GM23248 (cell line): Measurements from ENCODE around the gene GLA. TPM values are rescaled to one million over a fixed set of nuclear protein-coding genes. Genes with fewer than 3 reads are reported as not detected.

Experiments used
- DNase-seq: peaks from one replicate; pipeline ENCODE4 v3.0.0-alpha.2; 2015
- H2AFZ ChIP-seq: fragments of 200-600 bp; sonication (generic); 2 replicates; pipeline ENCODE4 v1.6.1; 2016; ENCODE audit warnings: antibody characterized with exemption
- H3F3A ChIP-seq: fragments of 200-600 bp; sonication (generic); 2 replicates; pipeline ENCODE4 v1.6.1; 2016; ENCODE audit warnings: mild to moderate bottlenecking, antibody characterized with exemption, mixed run types; ENCODE audit not compliant: insufficient read depth
- H3K27ac ChIP-seq: fragments of 200-600 bp; sonication (generic); 2 replicates; pipeline ENCODE4 v1.5.1; 2016; ENCODE audit warnings: mild to moderate bottlenecking
- H3K27me3 ChIP-seq: fragments of 200-600 bp; sonication (generic); replicated peaks from 2 replicates; pipeline ENCODE4 v1.6.1; 2016; ENCODE audit warnings: mild to moderate bottlenecking; ENCODE audit not compliant: insufficient read depth
- H3K36me3 ChIP-seq: fragments of 200-600 bp; sonication (generic); 2 replicates; pipeline ENCODE4 v1.6.1; 2016; ENCODE audit warnings: low read depth, mild to moderate bottlenecking
- H3K4me1 ChIP-seq: fragments of 200-600 bp; sonication (generic); 2 replicates; pipeline ENCODE4 v1.6.1; 2016; ENCODE audit warnings: mild to moderate bottlenecking; ENCODE audit not compliant: insufficient read depth
- H3K4me2 ChIP-seq: fragments of 200-600 bp; sonication (generic); one replicate; pipeline ENCODE4 v1.6.1; 2016; ENCODE audit warnings: mild to moderate bottlenecking; ENCODE audit not compliant: unreplicated experiment
- H3K4me3 ChIP-seq: fragments of 200-600 bp; sonication (generic); 2 replicates; pipeline ENCODE4 v1.5.1; 2016; ENCODE audit warnings: mild to moderate bottlenecking
- H3K79me2 ChIP-seq: fragments of 200-600 bp; sonication (generic); 2 replicates; pipeline ENCODE4 v1.6.1; 2016; ENCODE audit warnings: mild to moderate bottlenecking; ENCODE audit not compliant: insufficient read depth
- H3K9ac ChIP-seq: fragments of 200-600 bp; sonication (generic); 2 replicates; pipeline ENCODE4 v1.6.1; 2016; ENCODE audit warnings: mild to moderate bottlenecking
- H3K9me2 ChIP-seq: fragments of 200-600 bp; sonication (generic); 2 replicates; pipeline ENCODE4 v1.6.1; 2016; ENCODE audit warnings: mixed run types, mild to moderate bottlenecking, moderate library complexity; ENCODE audit not compliant: insufficient read depth
- H3K9me3 ChIP-seq: fragments of 200-600 bp; sonication (generic); one replicate; pipeline ENCODE4 v1.6.1; 2017; ENCODE audit warnings: low read depth
- H4K20me1 ChIP-seq: fragments of 200-600 bp; sonication (generic); 2 replicates; pipeline ENCODE4 v1.6.0; 2016; ENCODE audit not compliant: insufficient read depth
- EZH2 ChIP-seq: fragments of 200-600 bp; sonication (generic); IDR thresholded peaks from 2 replicates; pipeline ENCODE4 v1.6.1; 2018; ENCODE audit warnings: antibody characterized with exemption, mild to moderate bottlenecking; ENCODE audit not compliant: insufficient read depth, poor library complexity, severe bottlenecking
- EZH2phosphoT487 ChIP-seq: fragments of 200-600 bp; sonication (generic); IDR thresholded peaks from 2 replicates; pipeline ENCODE4 v1.6.1; 2018; ENCODE audit warnings: antibody characterized with exemption, moderate library complexity, mild to moderate bottlenecking, low read depth; ENCODE audit not compliant: insufficient read depth
- WGBS, 2 experiments: methylation state at CpG; one replicate each; pipeline ENCODE4 v1.1.6; 2015 to 2017; ENCODE audit warnings: low lambda C conversion rate in 2 of 2, low coverage in 1 of 2; ENCODE audit errors: missing lambda C conversion rate in 2 of 2; 5-methylcytosine and 5-hydroxymethylcytosine counted together
- in situ Hi-C: fragments of 300-500 bp; cut with MboI; formaldehyde crosslinking; loops from 2 replicates; pipeline ENCODE4 v1.15.0; 2020
- polyA plus RNA-seq: library from polyadenylated mRNA; unstranded; fragments of >200 nt; fragmentation: Nextera tagmentation; extraction: Ambion mirVana; gene quantifications from 2 replicates; pipeline ENCODE4 v1.2.1, GENCODE V29; 2016
- total RNA-seq: library from RNA; depleted of rRNA; stranded (reverse); fragments of >200 nt; shearing (Covaris generic); gene quantifications from 2 replicates; pipeline ENCODE4 v1.2.3, GENCODE V29; 2014

GLA gene
- total and polyA plus RNA-seq, 2 experiments from 2014 or later: 20.4 to 36.6 TPM

- H2AFZ ChIP-seq: no peak overlapping the region
- TF ChIP-seq EZH2 (no peak), EZH2phosphoT487 (no peak)
- H3K9me3 ChIP-seq: no peaks in the 10 kb centered on the region
- H3F3A ChIP-seq: no peaks in the 10 kb centered on the region
- H3K27ac ChIP-seq: no peak overlapping the region
- no peaks in the 10 kb centered on the region for H3K27me3 ChIP-seq
- in situ Hi-C loops: no loop called here
- H3K9me2 ChIP-seq: no peaks in the 10 kb centered on the region
- DNase-seq: no peak
- H4K20me1 ChIP-seq: no peaks in the 10 kb centered on the region
- H3K79me2 ChIP-seq: no peaks in the 10 kb centered on the region
- H3K9ac ChIP-seq: no peak overlapping the region
- no peak overlapping the region for H3K4me3 ChIP-seq
- H3K36me3 ChIP-seq: no peaks in the 10 kb centered on the region
- no peaks in the 10 kb centered on the region for H3K4me1 ChIP-seq
- no peak overlapping the region for H3K4me2 ChIP-seq
Measured at GRCh38 chrX:101362757-101363156, 45.0 kb downstream of the GLA start.

DNA sequence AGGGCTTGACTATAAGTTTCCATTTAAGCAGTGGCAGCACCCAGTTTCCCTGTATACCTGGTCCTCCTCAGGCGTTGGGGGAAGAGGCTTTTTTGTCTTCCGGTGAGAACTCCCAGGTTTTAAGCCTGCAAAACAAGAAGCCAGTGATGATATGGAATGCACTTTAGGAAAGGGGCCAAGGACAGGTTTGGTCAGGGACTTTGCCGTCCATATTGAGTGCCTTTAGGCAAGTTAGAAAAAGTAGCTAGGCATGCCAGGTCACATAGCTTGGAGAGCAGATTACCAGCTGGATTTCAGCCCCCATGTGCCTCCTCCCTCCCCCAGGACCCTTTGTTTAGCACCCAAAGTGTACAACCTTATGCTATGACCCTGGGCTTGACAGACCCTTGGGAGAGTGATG is 45.6 kb downstream of the GLA start:
- no peaks in the 10 kb centered on the region for H3K9me2 ChIP-seq
- H3K4me1 ChIP-seq: no peaks in the 10 kb centered on the region
- DNase-seq: no peak
- no peaks in the 10 kb centered on the region for H4K20me1 ChIP-seq
- TF ChIP-seq EZH2phosphoT487 (no peak), EZH2 (no peak)
- H3K27ac ChIP-seq: no peak overlapping the region
- no peaks in the 10 kb centered on the region for H3K27me3 ChIP-seq
- H3K36me3 ChIP-seq: no peaks in the 10 kb centered on the region
- H3K4me2 ChIP-seq: no peak overlapping the region
- no peaks in the 10 kb centered on the region for H3K79me2 ChIP-seq
- H3F3A ChIP-seq: no peaks in the 10 kb centered on the region
- H3K9me3 ChIP-seq: no peaks in the 10 kb centered on the region
- 69 to 74% methylated on average over 3 of the region's 3 CpGs for WGBS, 2 experiments
- in situ Hi-C loops: no loop called here
- H3K4me3 ChIP-seq: no peak overlapping the region
- H2AFZ ChIP-seq: no peak overlapping the region
- no peak overlapping the region for H3K9ac ChIP-seq

DNA sequence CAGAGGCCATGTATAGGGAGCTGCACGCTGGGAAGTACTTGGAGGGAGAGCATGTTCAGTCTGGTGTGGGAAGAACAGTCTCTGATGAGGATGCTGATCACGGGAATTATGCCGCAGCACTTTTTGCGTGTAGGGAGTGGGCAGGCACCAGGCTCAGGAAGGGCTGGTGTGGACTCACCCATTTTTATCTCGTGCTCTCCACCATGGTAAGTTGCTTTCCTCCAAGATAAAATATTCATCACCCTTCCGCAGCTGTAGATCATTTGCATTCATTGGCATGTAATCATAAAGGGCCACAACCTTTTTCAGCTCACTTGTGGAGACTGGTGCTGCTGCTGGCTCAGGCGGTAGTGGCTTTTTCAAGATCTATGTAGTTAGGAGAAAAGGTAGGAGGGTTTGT is 47.3 kb downstream of the GLA start:
- no peak overlapping the region for H3K9ac ChIP-seq
- no peak for DNase-seq
- H2AFZ ChIP-seq: no peak overlapping the region
- H3K9me3 ChIP-seq: no peaks in the 10 kb centered on the region
- H3F3A ChIP-seq: no peaks in the 10 kb centered on the region
- H4K20me1 ChIP-seq: no peaks in the 10 kb centered on the region
- in situ Hi-C loops: no loop called here
- no peaks in the 10 kb centered on the region for H3K4me1 ChIP-seq
- no peaks in the 10 kb centered on the region for H3K9me2 ChIP-seq
- WGBS, 2 experiments: 63 to 72% methylated on average over 7 of the region's 7 CpGs
- TF ChIP-seq EZH2 (no peak), EZH2phosphoT487 (no peak)
- no peaks in the 10 kb centered on the region for H3K27me3 ChIP-seq
- H3K4me3 ChIP-seq: no peak overlapping the region
- no peak overlapping the region for H3K4me2 ChIP-seq
- H3K27ac ChIP-seq: no peak overlapping the region
- H3K36me3 ChIP-seq: no peaks in the 10 kb centered on the region
- H3K79me2 ChIP-seq: no peaks in the 10 kb centered on the region

- no peaks in the 10 kb centered on the region for H4K20me1 ChIP-seq
- H3K27me3 ChIP-seq: no peaks in the 10 kb centered on the region
- H3K79me2 ChIP-seq: no peaks in the 10 kb centered on the region
- H3K4me2 ChIP-seq: no peak overlapping the region
- in situ Hi-C loops: no loop called here
- no peaks in the 10 kb centered on the region for H3K9me3 ChIP-seq
- WGBS, 2 experiments: 0 to 12% methylated on average over 1 of the region's 1 CpG
- H2AFZ ChIP-seq: no peak overlapping the region
- H3K4me3 ChIP-seq: no peak overlapping the region
- no peak overlapping the region for H3K9ac ChIP-seq
- no peaks in the 10 kb centered on the region for H3K4me1 ChIP-seq
- H3F3A ChIP-seq: no peaks in the 10 kb centered on the region
- H3K36me3 ChIP-seq: no peaks in the 10 kb centered on the region
- peak; percentile 51 for DNase-seq
- no peak overlapping the region for H3K27ac ChIP-seq
- TF ChIP-seq EZH2phosphoT487 (no peak), EZH2 (no peak)
- H3K9me2 ChIP-seq: no peaks in the 10 kb centered on the region
Measured at GRCh38 chrX:101359966-101360365, 47.8 kb downstream of the GLA start.

GRCh38 chrX:101357166-101357795 is 50.4 kb downstream of the GLA start:
- Histone ChIP-seq H3K36me3 (no peaks in the 10 kb centered on the region), H4K20me1 (no peaks in the 10 kb centered on the region), H3K9me3 (no peaks in the 10 kb centered on the region), H3K9ac (no peak overlapping the region), H3K4me1 (no peaks in the 10 kb centered on the region), H3K4me3 (no peak overlapping the region), H3K4me2 (no peak overlapping the region), H3K79me2 (no peaks in the 10 kb centered on the region), H3F3A (no peaks in the 10 kb centered on the region), H3K27ac (no peak overlapping the region), H3K27me3 (no peaks in the 10 kb centered on the region), H3K9me2 (no peaks in the 10 kb centered on the region), H2AFZ (no peak overlapping the region)
- WGBS, 2 experiments: 44 to 47% methylated on average over 5 of the region's 5 CpGs
- in situ Hi-C loops: no loop called here
- DNase-seq: peak; percentile 24
- no peak for TF ChIP-seq EZH2
